DMS79 (cell line): ENCODE data around the gene STX16.

Experiments
- DNase-seq: peaks from one replicate; lab custom pipeline; 2025; lab: John Stamatoyannopoulos, UW

The STX16 gene

GRCh38 chr20:58650776-58651558 lies at the start of gene STX16:
Gene STX16 (plus strand): TSS chr20:58651283. CDS start chr20:58652007, 724 bp downstream.
- peak; percentile 87 for DNase-seq

GRCh38 chr20:58602124-58602523 lies 49.0 kb upstream of the STX16 start:
- no peak for DNase-seq

GRCh38 chr20:58603721-58604120 lies 47.4 kb upstream of the STX16 start:
- no peak for DNase-seq

- no peak for DNase-seq
These were observed 46.8 kb upstream of the STX16 start for GRCh38 chr20:58604128-58604881.

- DNase-seq = no peak
These were observed 45.6 kb upstream of the STX16 start for GRCh38 chr20:58605292-58606065.

- no peak for DNase-seq
These were observed 44.9 kb upstream of the STX16 start for GRCh38 chr20:58606184-58606583.

GRCh38 chr20:58608096-58608840 lies 42.8 kb upstream of the STX16 start:
- no peak for DNase-seq

GRCh38 chr20:58609026-58609425 lies 42.1 kb upstream of the STX16 start:
- no peak for DNase-seq

- DNase-seq = no peak
These were observed 40.8 kb upstream of the STX16 start for GRCh38 chr20:58610071-58610800.

- no peak for DNase-seq
These were observed 40.3 kb upstream of the STX16 start for GRCh38 chr20:58610811-58611210.

- DNase-seq = no peak
These were observed 39.6 kb upstream of the STX16 start for GRCh38 chr20:58611236-58612030.

- DNase-seq = no peak
These were observed 38.9 kb upstream of the STX16 start for GRCh38 chr20:58612121-58612691.

- DNase-seq = no peak
These were observed 37.8 kb upstream of the STX16 start for GRCh38 chr20:58613061-58613854.

GRCh38 chr20:58614366-58614765 lies 36.7 kb upstream of the STX16 start:
- DNase-seq = no peak

GRCh38 chr20:58614984-58615760 lies 35.9 kb upstream of the STX16 start:
- no peak for DNase-seq

- DNase-seq = no peak
These were observed 34.7 kb upstream of the STX16 start for GRCh38 chr20:58616411-58616810.

- DNase-seq = no peak
These were observed 33.9 kb upstream of the STX16 start for GRCh38 chr20:58617158-58617557.

GRCh38 chr20:58618351-58619076 lies 32.6 kb upstream of the STX16 start:
- no peak for DNase-seq
